Measurements from ENCODE around the gene STEEP1. TPM values are rescaled to one million over a fixed set of nuclear protein-coding genes. Genes with fewer than 3 reads are reported as not detected.

STEEP1 gene
- total RNA-seq, 1 experiment from 2014 or later: 25.8 TPM

- Mint-ChIP-seq H3K4me1 (no peaks in the 10 kb centered on the region), H3K27ac (no peak overlapping the region), H3K36me3 (no peaks in the 10 kb centered on the region), H3K27me3 (ENCODE audit: low read depth) (no peaks in the 10 kb centered on the region), H3K9me3 (no peaks in the 10 kb centered on the region), H3K4me3 (no peak overlapping the region)
- DNase-seq (ENCODE audit: low spot score) (no peak), ATAC-seq (no peak)
- CTCF ChIA-PET: no interaction called here
- POLR2A ChIA-PET: no interaction called here
- TF ChIP-seq TEAD4 (CRISPR knock-in tag; IDR thresholded peaks at IDR 0.05) (no peak), RELA (CRISPR knock-in tag; IDR thresholded peaks at IDR 0.05; ENCODE audit: borderline replicate concordance) (no peak), IRF1 (CRISPR knock-in tag; IDR thresholded peaks at IDR 0.05) (no peak), AR (CRISPR knock-in tag; IDR thresholded peaks at IDR 0.05) (no peak), FOXP4 (CRISPR knock-in tag; IDR thresholded peaks at IDR 0.05) (no peak), ZNF671 (CRISPR knock-in tag; IDR thresholded peaks at IDR 0.05) (no peak), ZBTB43 (CRISPR knock-in tag; IDR thresholded peaks at IDR 0.05) (no peak), CBFB (CRISPR knock-in tag; IDR thresholded peaks at IDR 0.05; ENCODE audit: low read depth) (no peak), TEAD1 (CRISPR knock-in tag; IDR thresholded peaks at IDR 0.05) (no peak), ESRRA (CRISPR knock-in tag; IDR thresholded peaks at IDR 0.05; ENCODE audit: borderline replicate concordance) (no peak)
Observed at GRCh38 chrX:119549327-119550016, 15.7 kb downstream of the STEEP1 start.

- TF ChIP-seq CTCF (IDR thresholded peaks at IDR 0.05): no peak
- TF ChIP-seq PRDM15 (CRISPR knock-in tag; IDR thresholded peaks at IDR 0.05): no peak
- TF ChIP-seq ZNF317 (CRISPR knock-in tag; IDR thresholded peaks at IDR 0.05; ENCODE audit: borderline replicate concordance, low read depth): no peak
- TF ChIP-seq ZBTB21 (CRISPR knock-in tag; IDR thresholded peaks at IDR 0.05; ENCODE audit: borderline replicate concordance): no peak
- no peak for TF ChIP-seq NR2C2 (CRISPR knock-in tag; IDR thresholded peaks at IDR 0.05)
- no peak for TF ChIP-seq CBFB (CRISPR knock-in tag; IDR thresholded peaks at IDR 0.05; ENCODE audit: low read depth)
- no peak for TF ChIP-seq EMX1 (CRISPR knock-in tag; IDR thresholded peaks at IDR 0.05)
- TF ChIP-seq ZNF263 (CRISPR knock-in tag; IDR thresholded peaks at IDR 0.05; ENCODE audit: low read depth): no peak
- no peak for TF ChIP-seq ZMAT4 (CRISPR knock-in tag; IDR thresholded peaks at IDR 0.05)
- no peak for TF ChIP-seq OVOL2 (CRISPR knock-in tag; IDR thresholded peaks at IDR 0.05; ENCODE audit: borderline replicate concordance)
- Mint-ChIP-seq H3K27ac (no peak overlapping the region), H3K9me3 (no peaks in the 10 kb centered on the region), H3K4me3 (no peak overlapping the region), H3K36me3 (peaks cover 8% of the 10 kb centered on the region), H3K4me1 (0 out of 2 replicates have a peak, but pooled peaks cover 5% of the 10 kb centered on the region), H3K27me3 (ENCODE audit: low read depth) (no peaks in the 10 kb centered on the region)
- DNase-seq (ENCODE audit: low spot score): no peak
- CTCF ChIA-PET: no interaction called here
- POLR2A ChIA-PET: no interaction called here
- no peak for ATAC-seq
Observed at GRCh38 chrX:119541188-119541587, 24.0 kb downstream of the STEEP1 start.
